ENCODE data around the gene C16orf87.
"Not testable (repeated sequence)": the region's sequence is repeated elsewhere in the genome, so short reads cannot be mapped to it uniquely, and the experiment has no call there.

The C16orf87 gene

GRCh38 chr16:46785076-46785845, 45.7 kb downstream of the C16orf87 start:
- no peaks in the 10 kb centered on the region for H4K20me1 ChIP-seq (ENCODE audit: insufficient read depth, low read length)
- ATAC-seq (ENCODE audit: insufficient read depth, low read depth) (no peak), DNase-seq (no peak)
- H3K27me3 ChIP-seq (ENCODE audit: insufficient read depth, low read length, poor library complexity), result no peaks in the 10 kb centered on the region
- H3K9ac ChIP-seq (ENCODE audit: low read depth, low read length), result no peak overlapping the region
- H3K79me2 ChIP-seq (ENCODE audit: insufficient read depth, low read length), result no peaks in the 10 kb centered on the region
- H3K27ac ChIP-seq (ENCODE audit: low read length), result no peak overlapping the region
- TF ChIP-seq EZH2 (IDR thresholded peaks at IDR 0.05; ENCODE audit: borderline replicate concordance, low read depth, low read length, severe bottlenecking) (no peak), CTCF (IDR thresholded peaks at IDR 0.05; ENCODE audit: borderline replicate concordance, extremely low read depth, low read length, poor library complexity, severe bottlenecking) (no peak)
- no peaks in the 10 kb centered on the region for H3K4me1 ChIP-seq (ENCODE audit: insufficient read depth, low read length)
- H3K36me3 ChIP-seq (ENCODE audit: insufficient read depth, low read length), result no peaks in the 10 kb centered on the region
- no peaks in the 10 kb centered on the region for H3K9me3 ChIP-seq (ENCODE audit: insufficient read depth, low read length, severe bottlenecking)
- no peak overlapping the region for H2AFZ ChIP-seq (ENCODE audit: low read depth, low read length)
- H3K4me2 ChIP-seq (ENCODE audit: insufficient read depth, low read length), result no peak overlapping the region
- no peak overlapping the region for H3K4me3 ChIP-seq (ENCODE audit: low read depth in 1 of 2, low read length in 2 of 2)

GRCh38 chr16:46784569-46784968, 46.4 kb downstream of the C16orf87 start:
- H3K27me3 ChIP-seq (ENCODE audit: insufficient read depth, low read length, poor library complexity); H3K4me1 ChIP-seq (ENCODE audit: insufficient read depth, low read length); H3K79me2 ChIP-seq (ENCODE audit: insufficient read depth, low read length); H3K4me2 ChIP-seq (ENCODE audit: insufficient read depth, low read length); H3K9ac ChIP-seq (ENCODE audit: low read depth, low read length); H3K4me3 ChIP-seq (ENCODE audit: low read depth in 1 of 2, low read length in 2 of 2); H2AFZ ChIP-seq (ENCODE audit: low read depth, low read length); H3K9me3 ChIP-seq (ENCODE audit: insufficient read depth, low read length, severe bottlenecking); H4K20me1 ChIP-seq (ENCODE audit: insufficient read depth, low read length); DNase-seq; H3K36me3 ChIP-seq (ENCODE audit: insufficient read depth, low read length); ATAC-seq (ENCODE audit: insufficient read depth, low read depth); H3K27ac ChIP-seq (ENCODE audit: low read length): not testable (repeated sequence)

GRCh38 chr16:46783800-46784199, 47.2 kb downstream of the C16orf87 start:
- Histone ChIP-seq H3K79me2 (ENCODE audit: insufficient read depth, low read length) (no peaks in the 10 kb centered on the region), H3K27me3 (ENCODE audit: insufficient read depth, low read length, poor library complexity) (no peaks in the 10 kb centered on the region), H2AFZ (ENCODE audit: low read depth, low read length) (no peak overlapping the region), H3K36me3 (ENCODE audit: insufficient read depth, low read length) (no peaks in the 10 kb centered on the region), H3K9ac (ENCODE audit: low read depth, low read length) (no peak overlapping the region), H4K20me1 (ENCODE audit: insufficient read depth, low read length) (no peaks in the 10 kb centered on the region), H3K27ac (ENCODE audit: low read length) (no peak overlapping the region), H3K4me2 (ENCODE audit: insufficient read depth, low read length) (no peak overlapping the region), H3K9me3 (ENCODE audit: insufficient read depth, low read length, severe bottlenecking) (peaks cover 2% of the 10 kb centered on the region), H3K4me1 (ENCODE audit: insufficient read depth, low read length) (no peaks in the 10 kb centered on the region), H3K4me3 (ENCODE audit: low read depth in 1 of 2, low read length in 2 of 2) (no peak overlapping the region)
- DNase-seq (no peak), ATAC-seq (ENCODE audit: insufficient read depth, low read depth) (no peak)
- TF ChIP-seq EZH2 (IDR thresholded peaks at IDR 0.05; ENCODE audit: borderline replicate concordance, low read depth, low read length, severe bottlenecking), result no peak
- TF ChIP-seq CTCF (IDR thresholded peaks at IDR 0.05; ENCODE audit: borderline replicate concordance, extremely low read depth, low read length, poor library complexity, severe bottlenecking), result no peak

GRCh38 chr16:46782320-46782719, 48.7 kb downstream of the C16orf87 start:
- no peaks in the 10 kb centered on the region for H4K20me1 ChIP-seq (ENCODE audit: insufficient read depth, low read length)
- no peaks in the 10 kb centered on the region for H3K4me1 ChIP-seq (ENCODE audit: insufficient read depth, low read length)
- TF ChIP-seq CTCF (IDR thresholded peaks at IDR 0.05; ENCODE audit: borderline replicate concordance, extremely low read depth, low read length, poor library complexity, severe bottlenecking) (no peak), EZH2 (IDR thresholded peaks at IDR 0.05; ENCODE audit: borderline replicate concordance, low read depth, low read length, severe bottlenecking) (no peak)
- no peak overlapping the region for H3K4me3 ChIP-seq (ENCODE audit: low read depth in 1 of 2, low read length in 2 of 2)
- no peaks in the 10 kb centered on the region for H3K27me3 ChIP-seq (ENCODE audit: insufficient read depth, low read length, poor library complexity)
- DNase-seq, result no peak
- no peak overlapping the region for H2AFZ ChIP-seq (ENCODE audit: low read depth, low read length)
- no peak overlapping the region for H3K27ac ChIP-seq (ENCODE audit: low read length)
- H3K36me3 ChIP-seq (ENCODE audit: insufficient read depth, low read length), result no peaks in the 10 kb centered on the region
- H3K79me2 ChIP-seq (ENCODE audit: insufficient read depth, low read length), result no peaks in the 10 kb centered on the region
- peaks cover 7% of the 10 kb centered on the region for H3K9me3 ChIP-seq (ENCODE audit: insufficient read depth, low read length, severe bottlenecking)
- no peak overlapping the region for H3K4me2 ChIP-seq (ENCODE audit: insufficient read depth, low read length)
- no peak for ATAC-seq (ENCODE audit: insufficient read depth, low read depth)
- H3K9ac ChIP-seq (ENCODE audit: low read depth, low read length), result no peak overlapping the region

Data from DND-41 (cell line).